K562 (cell line): ENCODE measurements around the gene ARFRP1. TPM values are rescaled to one million over a fixed set of nuclear protein-coding genes. Genes with fewer than 3 reads are reported as not detected.

Experiments used
- HDAC1 ChIP-seq, 2 experiments: fragments of 450-650 bp; IDR thresholded peaks; 2 replicates each; pipeline ENCODE4 v1.6.1; 2016 to 2017; ENCODE audit warnings: inconsistent platforms in 1 of 2, mild to moderate bottlenecking in 1 of 2, moderate library complexity in 1 of 2
- HES1 ChIP-seq: fragments of 450-650 bp; IDR thresholded peaks from 2 replicates; pipeline ENCODE4 v1.6.1; 2016; ENCODE audit warnings: low read depth, mild to moderate bottlenecking, moderate library complexity
- HINFP ChIP-seq: fragments of 450-650 bp; conservative IDR thresholded peaks from 2 replicates; pipeline ENCODE4 v1.6.1; 2016; ENCODE audit warnings: missing genetic modification characterization, low read depth, mild to moderate bottlenecking, control low read depth, missing compliant biosample characterization
- HIVEP1 ChIP-seq: fragments of 250-450 bp; sonication (Bioruptor Pico); IDR thresholded peaks from 2 replicates; pipeline ENCODE4 v1.4.0; 2020; ENCODE audit warnings: mild to moderate bottlenecking
- MAFK ChIP-seq: IDR thresholded peaks from 2 replicates; pipeline ENCODE4 v1.6.1; 2011; ENCODE audit warnings: low read length, improper control_type of control experiment
- PML ChIP-seq: IDR thresholded peaks from 2 replicates; pipeline ENCODE4 v1.6.1; 2012; ENCODE audit warnings: low read length, inconsistent platforms
- SP2 ChIP-seq: IDR thresholded peaks from 2 replicates; pipeline ENCODE4 v1.6.1; 2011; ENCODE audit warnings: mild to moderate bottlenecking, low read depth, low read length, moderate library complexity; ENCODE audit not compliant: poor library complexity, severe bottlenecking; ENCODE audit errors: extremely low read depth
- ZBTB40 ChIP-seq, 2 experiments: fragments of 450-650 bp in 1 of 2; sonication (generic) in 1 of 2; formaldehyde crosslinking in 1 of 2; IDR thresholded peaks; 2 replicates each; pipeline versions ENCODE4 v1.7.1 to v1.9.0; 2016 to 2022; ENCODE audit warnings: inconsistent platforms in 1 of 2, mild to moderate bottlenecking in 1 of 2, missing genetic modification reagents in 1 of 2
- ZBTB5 ChIP-seq: fragments of 450-650 bp; IDR thresholded peaks from 2 replicates; pipeline ENCODE4 v1.6.1; 2017; ENCODE audit warnings: antibody characterized with exemption
- polyA plus RNA-seq, 8 experiments: library from polyadenylated mRNA; depleted of rRNA in 4 of 8; stranded (reverse) in 5 of 8; unstranded in 3 of 8; fragments of >200 nt; fragmentation: Nextera tagmentation in 2 of 8; fragmentation: Illumina TruSeq in 1 of 8; extraction: Ambion mirVana in 2 of 8; extraction: Trizol in 1 of 8; gene quantifications; 2 replicates each; pipeline versions ENCODE4 v1.2.1 to v1.2.3, GENCODE V29; 2011 to 2014; ENCODE audit warnings: inconsistent platforms in 1 of 8, missing spikeins in 1 of 8
- total RNA-seq, 7 experiments: library from RNA; depleted of rRNA in 6 of 7; stranded (reverse); fragments of >200 nt in 6 of 7; fragmentation: Illumina TruSeq in 2 of 7; extraction: Trizol in 2 of 7; gene quantifications; 2 replicates each; pipeline versions ENCODE4 v1.2.1 to v1.2.3, GENCODE V29; 2011 to 2021; ENCODE audit warnings: low replicate concordance in 1 of 7

ARFRP1 gene
- total and polyA plus RNA-seq, 9 of the 15 experiments (the other 6 are each of a cell fraction or from before 2014, with no cell fraction given): 2.2 to 78.9 (median 37.3) TPM

- TF ChIP-seq HINFP (tag) (no peak), HDAC1 (IDR thresholded peaks at IDR 0.05) (peak in 1 of 2 experiments; percentile 81; a peak in 2 of 4 replicates), ZBTB5 (no peak), PML (no peak), HIVEP1 (CRISPR knock-in tag) (no peak), SP2 (no peak), ZBTB40 (IDR thresholded peaks at IDR 0.05) (0 out of 2 replicates have a peak, but pooled peaks have one; percentile 23), ZBTB40 (CRISPR knock-in tag; IDR thresholded peaks at IDR 0.05) (no peak), HES1 (0 out of 2 replicates have a peak, but pooled peaks have one; percentile 18), MAFK (no peak)
Measured at GRCh38 chr20:63740627-63741353, 33.0 kb upstream of the ARFRP1 start (continued).
